IMR-90 (cell line): ENCODE measurements around the gene NOL6. TPM values are rescaled to one million over a fixed set of nuclear protein-coding genes. Genes with fewer than 3 reads are reported as not detected.

Experiments
- ATAC-seq: fragments of 200-7000 bp; cut with Tn5 transposase; 2 replicates; pipeline ENCODE4 v1.9.1; 2020; ENCODE audit warnings: low read depth, mild to moderate bottlenecking, moderate library complexity
- BruUV-seq: library from RNA; stranded (reverse); fragments of 400-500 nt; replicated peaks from 2 replicates; lab custom pipeline; 2021; lab: Mats Ljungman, UMichigan
- CTCF ChIA-PET: fragments of 300-600 bp; formaldehyde crosslinking; extraction: SDS; loops from one replicate; lab custom pipeline; 2021; ENCODE audit warnings: antibody characterized with exemption; lab: Yijun Ruan, JAX
- POLR2A ChIA-PET: fragments of 300-600 bp; sonication (Branson Sonifier 250); formaldehyde crosslinking; loops from one replicate; lab custom pipeline; 2022; ENCODE audit warnings: antibody characterized with exemption; ENCODE audit not compliant: unreplicated experiment; lab: Charles Lee
- DNase-seq: peaks from one replicate; pipeline ENCODE4 v3.0.0; 2013
- H2AFZ ChIP-seq: replicated peaks from 2 replicates; pipeline ENCODE3; 2013; ENCODE audit warnings: low read length, mild to moderate bottlenecking; ENCODE audit not compliant: poor library complexity
- H2AK5ac ChIP-seq: 2 replicates; pipeline ENCODE4 v1.6.1; 2013; ENCODE audit warnings: low read depth, low read length, inconsistent platforms
- H2AK9ac ChIP-seq: replicated peaks from 2 replicates; pipeline ENCODE3; 2013; ENCODE audit warnings: mild to moderate bottlenecking, low read depth, low read length, moderate library complexity; ENCODE audit not compliant: poor library complexity
- H2BK120ac ChIP-seq: 2 replicates; pipeline ENCODE4 v1.6.1; 2013; ENCODE audit warnings: low read depth, low read length, inconsistent platforms
- H2BK15ac ChIP-seq: 3 replicates; pipeline ENCODE4 v1.6.1; 2013; ENCODE audit warnings: low read depth, low read length, inconsistent platforms
- H2BK20ac ChIP-seq: 2 replicates; pipeline ENCODE4 v1.6.1; 2013; ENCODE audit warnings: low read depth, mild to moderate bottlenecking, inconsistent platforms, low read length, moderate library complexity
- H2BK5ac ChIP-seq: 2 replicates; pipeline ENCODE4 v1.6.1; 2013; ENCODE audit warnings: mild to moderate bottlenecking, low read depth, low read length, inconsistent platforms; ENCODE audit not compliant: poor library complexity, severe bottlenecking
- H3K14ac ChIP-seq: replicated peaks from 2 replicates; pipeline ENCODE4 v1.6.1; 2013; ENCODE audit warnings: low read depth, low read length, inconsistent platforms
- H3K18ac ChIP-seq: 2 replicates; pipeline ENCODE4 v1.6.1; 2013; ENCODE audit warnings: low read depth, low read length, control low read depth
- H3K23ac ChIP-seq: 2 replicates; pipeline ENCODE4 v1.6.1; 2013; ENCODE audit warnings: low read depth, low read length, inconsistent platforms
- H3K27ac ChIP-seq: 2 replicates; pipeline ENCODE4 v1.5.1; 2013; ENCODE audit warnings: mild to moderate bottlenecking, control low read depth, low read length; ENCODE audit not compliant: insufficient read depth
- H3K27me3 ChIP-seq: 2 replicates; pipeline ENCODE4 v1.6.1; 2013; ENCODE audit warnings: low read length; ENCODE audit not compliant: control insufficient read depth, insufficient read depth
- H3K36me3 ChIP-seq: 2 replicates; pipeline ENCODE4 v1.6.1; 2013; ENCODE audit warnings: low read length, mixed read lengths; ENCODE audit not compliant: control insufficient read depth, insufficient read depth
- H3K4ac ChIP-seq: 2 replicates; pipeline ENCODE4 v1.6.1; 2013; ENCODE audit warnings: low read depth, low read length, inconsistent platforms
- H3K4me1 ChIP-seq: 2 replicates; pipeline ENCODE4 v1.6.1; 2013; ENCODE audit warnings: low read length, mixed read lengths; ENCODE audit not compliant: control insufficient read depth, insufficient read depth
- H3K4me2 ChIP-seq: 2 replicates; pipeline ENCODE4 v1.6.1; 2013; ENCODE audit warnings: low read depth, mild to moderate bottlenecking, control low read depth, low read length, moderate library complexity
- H3K4me3 ChIP-seq: 2 replicates; pipeline ENCODE4 v1.5.1; 2013; ENCODE audit warnings: low read depth, mild to moderate bottlenecking, control low read depth, low read length, moderate library complexity; ENCODE audit not compliant: insufficient read depth
- H3K56ac ChIP-seq: 2 replicates; pipeline ENCODE4 v1.6.1; 2013; ENCODE audit warnings: low read length, inconsistent platforms; ENCODE audit not compliant: insufficient read depth; ENCODE audit errors: extremely low read depth
- H3K79me1 ChIP-seq, 2 experiments: 2 replicates each; pipeline ENCODE4 v1.6.1; 2013; ENCODE audit warnings: low read length in 2 of 2, inconsistent platforms in 1 of 2, low read depth in 1 of 2
- H3K9ac ChIP-seq: 2 replicates; pipeline ENCODE4 v1.6.1; 2013; ENCODE audit warnings: low read depth, low read length, control low read depth
- H3K9me1 ChIP-seq: 2 replicates; pipeline ENCODE4 v1.6.1; 2013; ENCODE audit warnings: low read length, inconsistent platforms; ENCODE audit not compliant: insufficient read depth
- H3K9me3 ChIP-seq: 2 replicates; pipeline ENCODE4 v1.6.1; 2013; ENCODE audit warnings: low read length; ENCODE audit not compliant: control insufficient read depth, insufficient read depth
- H4K20me1 ChIP-seq: 2 replicates; pipeline ENCODE4 v1.6.1; 2013; ENCODE audit warnings: low read length, inconsistent platforms; ENCODE audit not compliant: insufficient read depth
- H4K5ac ChIP-seq: 2 replicates; pipeline ENCODE4 v1.6.1; 2013; ENCODE audit warnings: mild to moderate bottlenecking, low read depth, low read length, control low read depth
- H4K8ac ChIP-seq, 2 experiments: 2 replicates each; pipeline ENCODE4 v1.6.1; 2013; ENCODE audit warnings: low read depth in 2 of 2, low read length in 2 of 2, control low read depth in 1 of 2, inconsistent platforms in 1 of 2
- H4K91ac ChIP-seq: 2 replicates; pipeline ENCODE4 v1.6.1; 2013; ENCODE audit warnings: low read depth, low read length, inconsistent platforms; ENCODE audit not compliant: insufficient read depth
- BHLHE40 ChIP-seq: fragments of 150-350 bp; IDR thresholded peaks from 2 replicates; pipeline ENCODE4 v1.6.1; 2016; ENCODE audit warnings: mild to moderate bottlenecking, low read depth, low read length
- CEBPB ChIP-seq: IDR thresholded peaks from 2 replicates; pipeline ENCODE4 v1.6.1; 2012; ENCODE audit warnings: low read depth, low read length, improper control_type of control experiment
- CHD1 ChIP-seq: IDR thresholded peaks from 2 replicates; pipeline ENCODE4 v1.6.1; 2012; ENCODE audit warnings: low read depth, low read length, improper control_type of control experiment
- FOS ChIP-seq: fragments of 150-350 bp; IDR thresholded peaks from 2 replicates; pipeline ENCODE4 v1.6.1; 2016; ENCODE audit warnings: low read depth, low read length
- MAFK ChIP-seq: IDR thresholded peaks from 2 replicates; pipeline ENCODE4 v1.6.1; 2012; ENCODE audit warnings: low read depth, low read length, improper control_type of control experiment
- MAZ ChIP-seq: IDR thresholded peaks from 2 replicates; pipeline ENCODE4 v1.6.1; 2012; ENCODE audit warnings: low read depth, mild to moderate bottlenecking, low read length, improper control_type of control experiment, moderate library complexity, borderline replicate concordance
- MXI1 ChIP-seq: IDR thresholded peaks from 2 replicates; pipeline ENCODE4 v1.6.1; 2012; ENCODE audit warnings: low read depth, mild to moderate bottlenecking, low read length, moderate library complexity, borderline replicate concordance
- NFE2L2 ChIP-seq: fragments of 150-350 bp; IDR thresholded peaks from 2 replicates; pipeline ENCODE4 v1.6.1; 2016; ENCODE audit warnings: low read depth, mild to moderate bottlenecking, low read length
- POLR2A ChIP-seq: IDR thresholded peaks from 2 replicates; pipeline ENCODE4 v1.6.1; 2012; ENCODE audit warnings: mild to moderate bottlenecking, low read depth, low read length
- RAD21 ChIP-seq: IDR thresholded peaks from 2 replicates; pipeline ENCODE4 v1.6.1; 2012; ENCODE audit warnings: low read length, improper control_type of control experiment
- RCOR1 ChIP-seq: IDR thresholded peaks from 2 replicates; pipeline ENCODE4 v1.6.1; 2012; ENCODE audit warnings: mild to moderate bottlenecking, low read length, improper control_type of control experiment; ENCODE audit not compliant: insufficient replicate concordance
- SMC3 ChIP-seq: fragments of 150-350 bp; IDR thresholded peaks from 2 replicates; pipeline ENCODE4 v1.6.1; 2016; ENCODE audit warnings: low read depth, mild to moderate bottlenecking, antibody characterized with exemption, low read length, moderate library complexity
- whole genome bisulfite sequencing, 2 experiments: methylation state at CpG; one replicate each; pipeline versions ENCODE4 v1.1.5 to v1.1.7; 2013; ENCODE audit warnings: missing lambda C conversion rate in 2 of 2; ENCODE audit not compliant: insufficient read length in 1 of 2; ENCODE audit errors: extremely low coverage in 2 of 2; 5-methylcytosine and 5-hydroxymethylcytosine counted together
- dilution Hi-C: fragments of 300-500 bp; cut with HindIII; formaldehyde crosslinking; loops from one replicate; pipeline ENCODE4 v1.14.3; 2018; ENCODE audit warnings: low sequenced_read_pairs; ENCODE audit not compliant: unreplicated experiment
- in situ Hi-C: fragments of 300-500 bp; cut with MboI; formaldehyde crosslinking; loops from 3 replicates; pipeline ENCODE4 v1.14.3; 2019; ENCODE audit warnings: low sequenced_read_pairs, inconsistent platforms, mixed read lengths
- intact Hi-C: fragments of 100-400 bp; cut with micrococcal nuclease; formaldehyde crosslinking; loops from 2 replicates; pipeline ENCODE4 v1.10.0; 2022
- polyA plus RNA-seq, 3 experiments: library from polyadenylated mRNA; depleted of rRNA; stranded (reverse); fragments of >200 nt; gene quantifications; 2 replicates each; pipeline ENCODE4 v1.2.3, GENCODE V29; 2012; ENCODE audit warnings: low replicate concordance in 1 of 3
- total RNA-seq: library from RNA; depleted of rRNA; stranded (reverse); fragments of >200 nt; gene quantifications from 2 replicates; pipeline ENCODE4 v1.2.3, GENCODE V29; 2012
- TF ChIP-seq, protein P1 (sequence below): fragments of 150-350 bp; IDR thresholded peaks from 2 replicates; pipeline ENCODE4 v1.6.1; 2016; ENCODE audit warnings: low read depth, mild to moderate bottlenecking, low read length, moderate library complexity, borderline replicate concordance
- TF ChIP-seq, protein P2 (sequence below): fragments of 150-350 bp; IDR thresholded peaks from 2 replicates; pipeline ENCODE4 v1.6.1; 2017; ENCODE audit warnings: mild to moderate bottlenecking, antibody characterized with exemption, low read length, low read depth

Gene NOL6
- total and polyA plus RNA-seq, 2 of the 4 experiments (the other 2 are of a cell fraction): 47.3 to 71.7 TPM

GRCh38 chr9:33459115-33459514 is 14.6 kb downstream of the NOL6 start:
- peaks cover 4% of the 10 kb centered on the region for H3K4me1 ChIP-seq
- 100% methylated on average over 1 of the region's 3 CpGs; no CpG with 5 or more reads in 1 of the 2 experiments for WGBS, 2 experiments
- no peak overlapping the region for H3K56ac ChIP-seq
- no peak overlapping the region for H2BK120ac ChIP-seq
- peaks cover 7% of the 10 kb centered on the region; the same call in 1 of the 2 replicates for H3K9me1 ChIP-seq
- no peak overlapping the region for H2BK20ac ChIP-seq
- no peak overlapping the region for H4K8ac ChIP-seq
- DNase-seq: no peak
- no peak overlapping the region for H3K18ac ChIP-seq
- no peak for ATAC-seq
- H4K91ac ChIP-seq: no peak overlapping the region
- ChIA-PET POLR2A (interaction anchor here (0.7 to 0.8 kb wide), 2 partner anchors 9 to 46 kb away, joined by 5 to 8 read pairs; no protein-coding TSS in a partner anchor), CTCF (no interaction called here)
- H3K4me2 ChIP-seq: no peak overlapping the region
- TF ChIP-seq, protein P1, sequence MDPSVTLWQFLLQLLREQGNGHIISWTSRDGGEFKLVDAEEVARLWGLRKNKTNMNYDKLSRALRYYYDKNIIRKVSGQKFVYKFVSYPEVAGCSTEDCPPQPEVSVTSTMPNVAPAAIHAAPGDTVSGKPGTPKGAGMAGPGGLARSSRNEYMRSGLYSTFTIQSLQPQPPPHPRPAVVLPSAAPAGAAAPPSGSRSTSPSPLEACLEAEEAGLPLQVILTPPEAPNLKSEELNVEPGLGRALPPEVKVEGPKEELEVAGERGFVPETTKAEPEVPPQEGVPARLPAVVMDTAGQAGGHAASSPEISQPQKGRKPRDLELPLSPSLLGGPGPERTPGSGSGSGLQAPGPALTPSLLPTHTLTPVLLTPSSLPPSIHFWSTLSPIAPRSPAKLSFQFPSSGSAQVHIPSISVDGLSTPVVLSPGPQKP: no peak
- TF ChIP-seq CHD1: no peak
- TF ChIP-seq, protein P2, sequence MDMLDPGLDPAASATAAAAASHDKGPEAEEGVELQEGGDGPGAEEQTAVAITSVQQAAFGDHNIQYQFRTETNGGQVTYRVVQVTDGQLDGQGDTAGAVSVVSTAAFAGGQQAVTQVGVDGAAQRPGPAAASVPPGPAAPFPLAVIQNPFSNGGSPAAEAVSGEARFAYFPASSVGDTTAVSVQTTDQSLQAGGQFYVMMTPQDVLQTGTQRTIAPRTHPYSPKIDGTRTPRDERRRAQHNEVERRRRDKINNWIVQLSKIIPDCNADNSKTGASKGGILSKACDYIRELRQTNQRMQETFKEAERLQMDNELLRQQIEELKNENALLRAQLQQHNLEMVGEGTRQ: no peak
- TF ChIP-seq MAFK: no peak
- TF ChIP-seq POLR2A: no peak
- TF ChIP-seq NFE2L2: no peak
- TF ChIP-seq RCOR1: no peak
- no peak for TF ChIP-seq FOS
- TF ChIP-seq BHLHE40: no peak
- no peak for TF ChIP-seq RAD21
- TF ChIP-seq SMC3: no peak
- no peak for TF ChIP-seq MXI1
- no peak for TF ChIP-seq MAZ
- TF ChIP-seq CEBPB: no peak
- 0 out of 2 replicates have a peak overlapping the region, but pooled peaks have one; percentile 1 for H2AK5ac ChIP-seq
- H3K4ac ChIP-seq: no peak overlapping the region
- H2AK9ac ChIP-seq: no peak overlapping the region
- H3K79me1 ChIP-seq: peaks cover 0 to 4% of the 10 kb centered on the region in 2 experiments; a peak in 1 of 4 replicates
- dilution Hi-C loops (loop anchor here (25.0 kb wide), 1 partner anchor 172 kb away; the partner anchor contains the start of gene NFX1), intact Hi-C loops (no loop called here), in situ Hi-C loops (no loop called here)
- H3K9me3 ChIP-seq: no peaks in the 10 kb centered on the region
- H3K23ac ChIP-seq: no peak overlapping the region
- no TSS peak for BruUV-seq
- H4K20me1 ChIP-seq: no peaks in the 10 kb centered on the region; the same call in 1 of the 2 replicates
- H3K4me3 ChIP-seq: no peak overlapping the region
- no peaks in the 10 kb centered on the region for H3K27me3 ChIP-seq
- no peak overlapping the region for H4K5ac ChIP-seq
- H3K27ac ChIP-seq: no peak overlapping the region
- H2AFZ ChIP-seq: no peak overlapping the region
- no peak overlapping the region for H2BK5ac ChIP-seq
- H2BK15ac ChIP-seq: no peak overlapping the region
- H3K9ac ChIP-seq: no peak overlapping the region
- peaks cover 34% of the 10 kb centered on the region for H3K36me3 ChIP-seq
- H3K14ac ChIP-seq: no peak overlapping the region
